K562 (cell line): ENCODE data around the gene WDFY2. TPM values are rescaled to one million over a fixed set of nuclear protein-coding genes. Genes with fewer than 3 reads are reported as not detected.

Source experiments
- ARNT ChIP-seq, 2 experiments: fragments of 450-650 bp; IDR thresholded peaks; 2 replicates each; pipeline ENCODE4 v1.6.1; 2016; ENCODE audit warnings: mild to moderate bottlenecking in 1 of 2
- EZH2 ChIP-seq: IDR thresholded peaks from 2 replicates; pipeline ENCODE4 v1.6.1; 2012; ENCODE audit warnings: low read depth, mild to moderate bottlenecking, inconsistent platforms, low read length, borderline replicate concordance
- GTF3C2 ChIP-seq: IDR thresholded peaks from 3 replicates; pipeline ENCODE4 v1.6.1; 2011; ENCODE audit warnings: borderline replicate concordance, mild to moderate bottlenecking, moderate library complexity; ENCODE audit not compliant: insufficient read length; ENCODE audit errors: extremely low read depth
- KAT7 ChIP-seq: sonication (generic); formaldehyde crosslinking; IDR thresholded peaks from 2 replicates; pipeline ENCODE4 v1.8.0; 2022; ENCODE audit warnings: missing genetic modification reagents, mild to moderate bottlenecking, borderline replicate concordance
- SPI1 ChIP-seq: IDR thresholded peaks from 2 replicates; pipeline ENCODE4 v1.6.1; 2011; ENCODE audit warnings: low read depth, low read length, control low read depth, borderline replicate concordance
- TAF1 ChIP-seq: IDR thresholded peaks from 2 replicates; pipeline ENCODE4 v1.6.1; 2011; ENCODE audit warnings: mild to moderate bottlenecking, low read length, moderate library complexity; ENCODE audit not compliant: insufficient read depth, control insufficient read depth, severe bottlenecking; ENCODE audit errors: extremely low read depth
- ZNF146 ChIP-seq: IDR thresholded peaks from one replicate; pipeline ENCODE4 v1.6.1; 2018; ENCODE audit warnings: missing compliant biosample characterization; ENCODE audit not compliant: unreplicated experiment
- ZNF77 ChIP-seq: fragments of 250-450 bp; sonication (Bioruptor Pico); IDR thresholded peaks from 2 replicates; pipeline ENCODE4 v1.5.0; 2020
- polyA plus RNA-seq, 8 experiments: library from polyadenylated mRNA; depleted of rRNA in 4 of 8; stranded (reverse) in 5 of 8; unstranded in 3 of 8; fragments of >200 nt; fragmentation: Nextera tagmentation in 2 of 8; fragmentation: Illumina TruSeq in 1 of 8; extraction: Ambion mirVana in 2 of 8; extraction: Trizol in 1 of 8; gene quantifications; 2 replicates each; pipeline versions ENCODE4 v1.2.1 to v1.2.3, GENCODE V29; 2011 to 2014; ENCODE audit warnings: inconsistent platforms in 1 of 8, missing spikeins in 1 of 8
- total RNA-seq, 7 experiments: library from RNA; depleted of rRNA in 6 of 7; stranded (reverse); fragments of >200 nt in 6 of 7; fragmentation: Illumina TruSeq in 2 of 7; extraction: Trizol in 2 of 7; gene quantifications; 2 replicates each; pipeline versions ENCODE4 v1.2.1 to v1.2.3, GENCODE V29; 2011 to 2021; ENCODE audit warnings: low replicate concordance in 1 of 7
- TF ChIP-seq, protein P1 (sequence below): sonication (generic); formaldehyde crosslinking; IDR thresholded peaks from 2 replicates; pipeline ENCODE4 v1.8.0; 2023; ENCODE audit warnings: mild to moderate bottlenecking, missing genetic modification reagents
- TF ChIP-seq, protein P2 (sequence below): sonication (generic); formaldehyde crosslinking; IDR thresholded peaks from 2 replicates; pipeline ENCODE4 v1.8.0; 2022; ENCODE audit warnings: mild to moderate bottlenecking, missing genetic modification reagents
- TF ChIP-seq, protein P3 (sequence below): fragments of 150-350 bp; conservative IDR thresholded peaks from 2 replicates; pipeline ENCODE4 v1.6.1; 2014; ENCODE audit warnings: low read length
- TF ChIP-seq, protein P4 (sequence below): fragments of 450-650 bp; formaldehyde crosslinking; IDR thresholded peaks from 2 replicates; pipeline ENCODE4 v1.4.0; 2020; ENCODE audit warnings: mild to moderate bottlenecking

The WDFY2 gene
- total and polyA plus RNA-seq, 9 of the 15 experiments (the other 6 are each of a cell fraction or from before 2014, with no cell fraction given) = 0.66 to 6.4 (median 4.4) TPM

DNA sequence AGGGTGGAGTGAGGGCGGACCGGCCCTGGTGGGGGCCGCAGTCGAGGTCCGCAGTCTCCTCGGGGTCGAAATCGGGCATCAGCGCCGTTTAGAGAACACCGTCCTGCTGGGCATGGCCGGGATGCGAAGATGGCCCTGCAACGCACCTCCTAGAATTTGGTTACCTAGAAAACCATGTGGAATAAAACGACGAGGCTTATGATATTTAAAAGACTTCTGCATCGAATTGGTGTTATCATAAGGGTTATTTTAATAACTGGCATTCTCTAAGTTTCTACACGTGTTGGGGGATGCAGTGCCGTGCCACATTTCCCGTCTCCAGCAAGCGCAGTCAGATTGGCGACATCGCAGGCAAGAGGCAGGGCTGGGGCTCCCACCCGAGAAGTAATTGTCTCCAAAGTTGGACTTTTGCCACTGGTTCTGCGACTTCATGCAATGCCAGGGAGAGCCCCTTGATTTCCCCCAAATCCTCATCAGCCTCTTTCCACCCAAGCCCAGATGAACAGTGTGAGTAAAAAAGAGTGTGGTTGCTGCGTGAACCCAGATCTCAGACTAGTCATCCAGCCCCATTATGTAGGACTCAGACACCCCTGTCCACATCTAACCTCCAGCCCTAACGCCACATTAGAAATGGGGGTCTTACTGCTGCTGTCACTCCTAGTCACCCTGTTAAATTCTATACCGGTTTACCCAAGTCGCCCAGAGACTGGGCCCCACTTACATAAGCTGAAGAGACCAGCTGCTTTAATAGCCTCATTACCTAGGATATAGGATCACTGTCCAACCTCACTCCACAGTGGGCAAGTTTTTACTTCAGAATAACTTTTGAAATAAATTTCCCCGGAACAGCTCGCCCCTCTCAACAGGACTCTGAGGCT lies 220.3 kb downstream of the WDFY2 start (continued):
- TF ChIP-seq GTF3C2 (no peak), ZNF77 (CRISPR knock-in tag) (no peak), KAT7 (CRISPR knock-in tag) (no peak), SPI1 (no peak), EZH2 (no peak), ZNF146 (CRISPR knock-in tag) (no peak), ARNT (IDR thresholded peaks at IDR 0.05) (no peak), TAF1 (peak; percentile 26)
- TF ChIP-seq, protein P1, sequence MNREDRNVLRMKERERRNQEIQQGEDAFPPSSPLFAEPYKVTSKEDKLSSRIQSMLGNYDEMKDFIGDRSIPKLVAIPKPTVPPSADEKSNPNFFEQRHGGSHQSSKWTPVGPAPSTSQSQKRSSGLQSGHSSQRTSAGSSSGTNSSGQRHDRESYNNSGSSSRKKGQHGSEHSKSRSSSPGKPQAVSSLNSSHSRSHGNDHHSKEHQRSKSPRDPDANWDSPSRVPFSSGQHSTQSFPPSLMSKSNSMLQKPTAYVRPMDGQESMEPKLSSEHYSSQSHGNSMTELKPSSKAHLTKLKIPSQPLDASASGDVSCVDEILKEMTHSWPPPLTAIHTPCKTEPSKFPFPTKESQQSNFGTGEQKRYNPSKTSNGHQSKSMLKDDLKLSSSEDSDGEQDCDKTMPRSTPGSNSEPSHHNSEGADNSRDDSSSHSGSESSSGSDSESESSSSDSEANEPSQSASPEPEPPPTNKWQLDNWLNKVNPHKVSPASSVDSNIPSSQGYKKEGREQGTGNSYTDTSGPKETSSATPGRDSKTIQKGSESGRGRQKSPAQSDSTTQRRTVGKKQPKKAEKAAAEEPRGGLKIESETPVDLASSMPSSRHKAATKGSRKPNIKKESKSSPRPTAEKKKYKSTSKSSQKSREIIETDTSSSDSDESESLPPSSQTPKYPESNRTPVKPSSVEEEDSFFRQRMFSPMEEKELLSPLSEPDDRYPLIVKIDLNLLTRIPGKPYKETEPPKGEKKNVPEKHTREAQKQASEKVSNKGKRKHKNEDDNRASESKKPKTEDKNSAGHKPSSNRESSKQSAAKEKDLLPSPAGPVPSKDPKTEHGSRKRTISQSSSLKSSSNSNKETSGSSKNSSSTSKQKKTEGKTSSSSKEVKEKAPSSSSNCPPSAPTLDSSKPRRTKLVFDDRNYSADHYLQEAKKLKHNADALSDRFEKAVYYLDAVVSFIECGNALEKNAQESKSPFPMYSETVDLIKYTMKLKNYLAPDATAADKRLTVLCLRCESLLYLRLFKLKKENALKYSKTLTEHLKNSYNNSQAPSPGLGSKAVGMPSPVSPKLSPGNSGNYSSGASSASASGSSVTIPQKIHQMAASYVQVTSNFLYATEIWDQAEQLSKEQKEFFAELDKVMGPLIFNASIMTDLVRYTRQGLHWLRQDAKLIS = no peak
- TF ChIP-seq, protein P2, sequence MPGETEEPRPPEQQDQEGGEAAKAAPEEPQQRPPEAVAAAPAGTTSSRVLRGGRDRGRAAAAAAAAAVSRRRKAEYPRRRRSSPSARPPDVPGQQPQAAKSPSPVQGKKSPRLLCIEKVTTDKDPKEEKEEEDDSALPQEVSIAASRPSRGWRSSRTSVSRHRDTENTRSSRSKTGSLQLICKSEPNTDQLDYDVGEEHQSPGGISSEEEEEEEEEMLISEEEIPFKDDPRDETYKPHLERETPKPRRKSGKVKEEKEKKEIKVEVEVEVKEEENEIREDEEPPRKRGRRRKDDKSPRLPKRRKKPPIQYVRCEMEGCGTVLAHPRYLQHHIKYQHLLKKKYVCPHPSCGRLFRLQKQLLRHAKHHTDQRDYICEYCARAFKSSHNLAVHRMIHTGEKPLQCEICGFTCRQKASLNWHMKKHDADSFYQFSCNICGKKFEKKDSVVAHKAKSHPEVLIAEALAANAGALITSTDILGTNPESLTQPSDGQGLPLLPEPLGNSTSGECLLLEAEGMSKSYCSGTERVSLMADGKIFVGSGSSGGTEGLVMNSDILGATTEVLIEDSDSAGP (CRISPR knock-in tag) = no peak
- TF ChIP-seq, protein P3, sequence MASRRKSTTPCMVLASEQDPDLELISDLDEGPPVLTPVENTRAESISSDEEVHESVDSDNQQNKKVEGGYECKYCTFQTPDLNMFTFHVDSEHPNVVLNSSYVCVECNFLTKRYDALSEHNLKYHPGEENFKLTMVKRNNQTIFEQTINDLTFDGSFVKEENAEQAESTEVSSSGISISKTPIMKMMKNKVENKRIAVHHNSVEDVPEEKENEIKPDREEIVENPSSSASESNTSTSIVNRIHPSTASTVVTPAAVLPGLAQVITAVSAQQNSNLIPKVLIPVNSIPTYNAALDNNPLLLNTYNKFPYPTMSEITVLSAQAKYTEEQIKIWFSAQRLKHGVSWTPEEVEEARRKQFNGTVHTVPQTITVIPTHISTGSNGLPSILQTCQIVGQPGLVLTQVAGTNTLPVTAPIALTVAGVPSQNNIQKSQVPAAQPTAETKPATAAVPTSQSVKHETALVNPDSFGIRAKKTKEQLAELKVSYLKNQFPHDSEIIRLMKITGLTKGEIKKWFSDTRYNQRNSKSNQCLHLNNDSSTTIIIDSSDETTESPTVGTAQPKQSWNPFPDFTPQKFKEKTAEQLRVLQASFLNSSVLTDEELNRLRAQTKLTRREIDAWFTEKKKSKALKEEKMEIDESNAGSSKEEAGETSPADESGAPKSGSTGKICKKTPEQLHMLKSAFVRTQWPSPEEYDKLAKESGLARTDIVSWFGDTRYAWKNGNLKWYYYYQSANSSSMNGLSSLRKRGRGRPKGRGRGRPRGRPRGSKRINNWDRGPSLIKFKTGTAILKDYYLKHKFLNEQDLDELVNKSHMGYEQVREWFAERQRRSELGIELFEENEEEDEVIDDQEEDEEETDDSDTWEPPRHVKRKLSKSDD = no peak
- TF ChIP-seq, protein P4, sequence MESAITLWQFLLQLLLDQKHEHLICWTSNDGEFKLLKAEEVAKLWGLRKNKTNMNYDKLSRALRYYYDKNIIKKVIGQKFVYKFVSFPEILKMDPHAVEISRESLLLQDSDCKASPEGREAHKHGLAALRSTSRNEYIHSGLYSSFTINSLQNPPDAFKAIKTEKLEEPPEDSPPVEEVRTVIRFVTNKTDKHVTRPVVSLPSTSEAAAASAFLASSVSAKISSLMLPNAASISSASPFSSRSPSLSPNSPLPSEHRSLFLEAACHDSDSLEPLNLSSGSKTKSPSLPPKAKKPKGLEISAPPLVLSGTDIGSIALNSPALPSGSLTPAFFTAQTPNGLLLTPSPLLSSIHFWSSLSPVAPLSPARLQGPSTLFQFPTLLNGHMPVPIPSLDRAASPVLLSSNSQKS = no peak
